GM12878 (cell line): ENCODE measurements around the gene ZFP91. TPM values are rescaled to one million over a fixed set of nuclear protein-coding genes. Genes with fewer than 3 reads are reported as not detected.

Source experiments
- MYC ChIP-seq: IDR thresholded peaks from 2 replicates; pipeline ENCODE4 v1.6.1; 2011; ENCODE audit warnings: mild to moderate bottlenecking, low read length, moderate library complexity, inconsistent platforms; ENCODE audit not compliant: insufficient read depth, insufficient replicate concordance, insufficient read length, severe bottlenecking
- PRDM15 ChIP-seq: fragments of 450-650 bp; formaldehyde crosslinking; IDR thresholded peaks from 2 replicates; pipeline ENCODE4 v1.4.0; 2020; ENCODE audit warnings: mild to moderate bottlenecking, moderate library complexity
- polyA plus RNA-seq, 11 experiments: library from polyadenylated mRNA; depleted of rRNA in 4 of 11; unstranded in 6 of 11; stranded (reverse) in 5 of 11; fragments of >200 nt; fragmentation: Nextera tagmentation in 4 of 11; fragmentation: Illumina TruSeq in 1 of 11; extraction: Ambion mirVana in 4 of 11; extraction: Trizol in 1 of 11; gene quantifications; 1 replicate in 1 of 11; 2 replicates in 10 of 11; pipeline versions ENCODE4 v1.2.1 to v1.2.3, GENCODE V29; 2011 to 2016; ENCODE audit warnings: inconsistent platforms in 2 of 11, missing spikeins in 2 of 11, low read depth in 1 of 11
- total RNA-seq, 4 experiments: library from RNA; depleted of rRNA in 3 of 4; stranded (reverse); fragments of >200 nt in 3 of 4; fragmentation: Illumina TruSeq in 1 of 4; extraction: Trizol in 1 of 4; gene quantifications; 2 replicates each; pipeline versions ENCODE4 v1.2.1 to v1.2.3, GENCODE V29; 2013 to 2021
- TF ChIP-seq, protein P1 (sequence below), 3 experiments: IDR thresholded peaks in 2 of 3; conservative IDR thresholded peaks in 1 of 3; 2 replicates each; pipeline ENCODE4 v1.5.1; 2011; ENCODE audit warnings: low read depth in 3 of 3, low read length in 3 of 3, mild to moderate bottlenecking in 3 of 3, control low read depth in 2 of 3, moderate library complexity in 2 of 3, inconsistent platforms in 1 of 3, mixed read lengths in 1 of 3; ENCODE audit not compliant: control insufficient read depth in 2 of 3, insufficient read depth in 1 of 3; ENCODE audit errors: extremely low read depth in 1 of 3
- TF ChIP-seq, protein P2 (sequence below): IDR thresholded peaks from 2 replicates; pipeline ENCODE4 v1.6.1; 2012; ENCODE audit warnings: improper control_type of control experiment, low read depth, low read length; ENCODE audit not compliant: insufficient replicate concordance

ZFP91 gene
- total and polyA plus RNA-seq, 10 of the 15 experiments (the other 5 are each of a cell fraction or from before 2014, with no cell fraction given), result 12.9 to 54.1 (median 31.7) TPM

DNA sequence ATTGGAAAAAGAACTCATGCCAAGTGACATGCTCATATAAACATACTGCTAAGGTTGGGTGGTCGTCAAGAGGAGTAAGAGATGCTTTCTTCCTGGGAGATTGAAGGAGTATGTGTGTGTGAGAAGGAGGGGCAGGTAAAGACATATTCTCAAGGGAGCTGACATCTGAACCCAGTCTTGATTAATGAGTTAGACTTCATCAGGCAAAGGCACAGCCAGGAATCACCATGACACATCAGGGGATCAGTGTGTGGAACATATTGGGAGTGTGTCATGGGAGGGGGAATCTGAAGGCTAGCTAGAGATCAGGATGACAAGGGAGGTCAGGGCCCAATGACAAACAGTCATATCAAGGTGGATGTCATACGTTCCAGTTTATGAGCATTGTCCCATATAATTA is 58.5 kb downstream of the ZFP91 start (continued):
- TF ChIP-seq MYC, result no peak
- no peak for TF ChIP-seq PRDM15 (CRISPR knock-in tag)
- TF ChIP-seq, protein P1, sequence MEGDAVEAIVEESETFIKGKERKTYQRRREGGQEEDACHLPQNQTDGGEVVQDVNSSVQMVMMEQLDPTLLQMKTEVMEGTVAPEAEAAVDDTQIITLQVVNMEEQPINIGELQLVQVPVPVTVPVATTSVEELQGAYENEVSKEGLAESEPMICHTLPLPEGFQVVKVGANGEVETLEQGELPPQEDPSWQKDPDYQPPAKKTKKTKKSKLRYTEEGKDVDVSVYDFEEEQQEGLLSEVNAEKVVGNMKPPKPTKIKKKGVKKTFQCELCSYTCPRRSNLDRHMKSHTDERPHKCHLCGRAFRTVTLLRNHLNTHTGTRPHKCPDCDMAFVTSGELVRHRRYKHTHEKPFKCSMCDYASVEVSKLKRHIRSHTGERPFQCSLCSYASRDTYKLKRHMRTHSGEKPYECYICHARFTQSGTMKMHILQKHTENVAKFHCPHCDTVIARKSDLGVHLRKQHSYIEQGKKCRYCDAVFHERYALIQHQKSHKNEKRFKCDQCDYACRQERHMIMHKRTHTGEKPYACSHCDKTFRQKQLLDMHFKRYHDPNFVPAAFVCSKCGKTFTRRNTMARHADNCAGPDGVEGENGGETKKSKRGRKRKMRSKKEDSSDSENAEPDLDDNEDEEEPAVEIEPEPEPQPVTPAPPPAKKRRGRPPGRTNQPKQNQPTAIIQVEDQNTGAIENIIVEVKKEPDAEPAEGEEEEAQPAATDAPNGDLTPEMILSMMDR (IDR thresholded peaks at IDR 0.05 in 2 of 3, conservative IDR thresholded peaks at IDR 0.05 in 1 of 3; ENCODE audit: control insufficient read depth in 2 of 3, extremely low read depth in 1 of 3, insufficient read depth in 1 of 3, low read depth in 3 of 3, low read length in 3 of 3), result no peak
- TF ChIP-seq, protein P2, sequence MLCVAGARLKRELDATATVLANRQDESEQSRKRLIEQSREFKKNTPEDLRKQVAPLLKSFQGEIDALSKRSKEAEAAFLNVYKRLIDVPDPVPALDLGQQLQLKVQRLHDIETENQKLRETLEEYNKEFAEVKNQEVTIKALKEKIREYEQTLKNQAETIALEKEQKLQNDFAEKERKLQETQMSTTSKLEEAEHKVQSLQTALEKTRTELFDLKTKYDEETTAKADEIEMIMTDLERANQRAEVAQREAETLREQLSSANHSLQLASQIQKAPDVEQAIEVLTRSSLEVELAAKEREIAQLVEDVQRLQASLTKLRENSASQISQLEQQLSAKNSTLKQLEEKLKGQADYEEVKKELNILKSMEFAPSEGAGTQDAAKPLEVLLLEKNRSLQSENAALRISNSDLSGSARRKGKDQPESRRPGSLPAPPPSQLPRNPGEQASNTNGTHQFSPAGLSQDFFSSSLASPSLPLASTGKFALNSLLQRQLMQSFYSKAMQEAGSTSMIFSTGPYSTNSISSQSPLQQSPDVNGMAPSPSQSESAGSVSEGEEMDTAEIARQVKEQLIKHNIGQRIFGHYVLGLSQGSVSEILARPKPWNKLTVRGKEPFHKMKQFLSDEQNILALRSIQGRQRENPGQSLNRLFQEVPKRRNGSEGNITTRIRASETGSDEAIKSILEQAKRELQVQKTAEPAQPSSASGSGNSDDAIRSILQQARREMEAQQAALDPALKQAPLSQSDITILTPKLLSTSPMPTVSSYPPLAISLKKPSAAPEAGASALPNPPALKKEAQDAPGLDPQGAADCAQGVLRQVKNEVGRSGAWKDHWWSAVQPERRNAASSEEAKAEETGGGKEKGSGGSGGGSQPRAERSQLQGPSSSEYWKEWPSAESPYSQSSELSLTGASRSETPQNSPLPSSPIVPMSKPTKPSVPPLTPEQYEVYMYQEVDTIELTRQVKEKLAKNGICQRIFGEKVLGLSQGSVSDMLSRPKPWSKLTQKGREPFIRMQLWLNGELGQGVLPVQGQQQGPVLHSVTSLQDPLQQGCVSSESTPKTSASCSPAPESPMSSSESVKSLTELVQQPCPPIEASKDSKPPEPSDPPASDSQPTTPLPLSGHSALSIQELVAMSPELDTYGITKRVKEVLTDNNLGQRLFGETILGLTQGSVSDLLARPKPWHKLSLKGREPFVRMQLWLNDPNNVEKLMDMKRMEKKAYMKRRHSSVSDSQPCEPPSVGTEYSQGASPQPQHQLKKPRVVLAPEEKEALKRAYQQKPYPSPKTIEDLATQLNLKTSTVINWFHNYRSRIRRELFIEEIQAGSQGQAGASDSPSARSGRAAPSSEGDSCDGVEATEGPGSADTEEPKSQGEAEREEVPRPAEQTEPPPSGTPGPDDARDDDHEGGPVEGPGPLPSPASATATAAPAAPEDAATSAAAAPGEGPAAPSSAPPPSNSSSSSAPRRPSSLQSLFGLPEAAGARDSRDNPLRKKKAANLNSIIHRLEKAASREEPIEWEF, result no peak
